Measurements from ENCODE around the gene ABCC10.
"Not testable (repeated sequence)": the region's sequence is repeated elsewhere in the genome, so short reads cannot be mapped to it uniquely, and the experiment has no call there.

The ABCC10 gene

DNA sequence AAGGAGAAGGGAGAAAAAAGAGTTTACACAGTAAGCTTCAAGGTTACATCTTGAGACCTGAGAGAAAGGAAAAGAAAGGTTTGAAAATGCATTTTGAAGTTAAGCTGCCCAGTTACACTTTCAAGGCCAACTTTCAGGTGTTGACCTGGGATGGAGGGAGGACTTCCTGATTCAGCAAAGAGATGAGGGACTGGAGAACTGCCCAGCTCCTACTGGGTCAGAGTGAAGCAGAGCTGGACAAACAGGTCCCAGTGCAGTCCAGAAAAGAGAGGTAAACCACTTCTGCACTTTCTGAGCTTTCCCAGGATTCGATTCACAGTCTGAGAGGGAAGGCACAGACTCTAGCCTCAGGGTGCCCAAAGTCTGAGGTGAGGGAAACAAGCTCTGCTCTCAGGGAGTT is 44.1 kb downstream of the ABCC10 start:
- no peak for DNase-seq

DNA sequence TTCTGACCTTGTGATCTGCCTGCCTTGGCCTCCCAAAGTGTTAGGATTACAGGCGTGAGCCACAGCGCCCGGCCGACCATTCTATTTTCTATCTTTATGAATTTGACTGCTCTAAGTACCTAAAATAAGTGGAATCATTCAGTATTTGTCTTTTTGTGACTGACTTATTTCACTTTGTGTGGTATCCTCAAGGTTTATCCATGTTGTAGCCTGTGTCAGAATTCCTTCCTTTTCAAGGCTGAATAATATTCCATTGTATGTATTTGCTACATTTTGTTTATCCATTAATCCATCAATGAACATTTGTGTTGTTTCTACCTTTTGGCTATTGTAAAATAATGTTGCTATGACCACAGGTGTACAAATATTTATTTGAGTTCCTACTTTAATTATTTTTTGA is 45.2 kb downstream of the ABCC10 start:
- DNase-seq, result no peak

DNA sequence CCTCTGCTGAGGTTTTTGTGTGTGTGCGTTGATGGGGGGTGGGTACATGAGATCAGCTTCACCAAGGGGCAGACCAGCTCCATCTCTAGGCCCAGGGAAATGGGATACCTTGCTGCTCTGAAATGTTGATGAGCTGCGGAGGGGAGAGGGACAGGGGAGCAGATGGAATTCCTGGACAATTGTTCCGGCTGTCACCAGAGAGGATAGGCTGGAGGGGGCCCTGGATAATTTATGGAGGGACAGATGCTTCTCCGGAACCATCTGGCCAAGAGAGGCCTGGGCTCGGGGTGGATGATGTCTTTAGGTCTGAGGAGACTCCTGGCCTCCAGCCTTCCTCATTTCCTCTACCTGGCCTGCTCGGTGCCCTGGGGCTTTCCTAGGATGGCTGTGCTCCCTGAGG is 48.2 kb downstream of the ABCC10 start:
- DNase-seq, result no peak

DNA sequence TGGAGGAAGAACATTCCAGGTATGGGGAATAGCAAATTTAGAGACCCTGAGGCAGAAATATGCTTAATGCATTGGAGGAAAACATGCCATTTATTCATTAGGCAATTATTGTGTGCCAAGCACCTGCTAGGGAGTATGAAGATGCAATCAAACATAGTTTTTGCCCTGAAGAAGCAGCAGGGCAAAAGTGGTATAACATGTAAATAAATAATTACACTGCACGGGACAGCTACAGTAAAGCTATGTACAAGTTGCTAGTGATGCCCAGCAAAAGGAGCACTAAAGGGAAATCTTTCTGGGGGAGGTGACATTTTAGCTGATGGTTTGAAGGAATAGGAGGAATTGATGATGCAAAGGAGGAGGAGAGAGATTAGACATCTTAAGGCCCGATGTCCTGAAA is 49.4 kb downstream of the ABCC10 start:
- no peak for DNase-seq

DNA sequence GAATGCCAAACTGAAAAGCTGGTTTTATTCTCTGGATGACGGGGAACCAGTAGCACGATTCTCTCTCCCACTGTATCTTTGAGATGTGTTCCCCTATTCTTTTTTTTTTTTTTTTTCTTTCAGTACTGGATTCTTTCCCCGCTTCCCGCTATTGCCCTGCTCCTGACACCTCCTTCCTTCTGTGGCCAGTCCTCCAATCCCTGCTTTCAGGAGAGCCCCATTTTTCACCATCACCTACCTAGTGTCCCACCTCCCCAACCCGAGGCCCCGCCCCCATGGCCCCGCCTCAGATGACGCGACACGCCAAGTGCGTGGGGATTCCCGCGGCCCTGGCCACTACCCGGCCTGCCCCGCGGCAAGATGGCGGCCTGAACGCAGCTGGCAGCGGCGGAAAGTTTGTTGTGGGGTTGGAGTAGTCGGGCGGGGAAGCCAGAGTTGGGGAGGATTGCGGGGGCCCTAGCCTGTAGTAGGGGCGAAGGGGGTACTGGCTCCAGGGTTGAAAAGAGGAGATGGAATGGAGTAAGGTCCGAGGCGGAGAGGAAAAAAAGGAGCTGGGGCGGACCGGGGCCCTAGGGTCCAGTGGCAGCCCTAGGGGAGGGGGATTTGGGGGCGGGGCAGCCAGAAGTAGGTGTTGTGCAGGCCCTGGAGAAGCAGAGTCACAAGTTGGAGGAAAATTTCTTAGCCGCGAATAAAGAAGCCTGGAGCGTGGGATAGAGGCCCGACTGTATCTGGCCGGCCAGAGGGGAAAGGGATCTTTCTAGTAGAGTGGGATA is 50.1 kb downstream of the ABCC10 start, which contains the start of gene TJAP1:
Gene TJAP1 (plus strand): TSS at position 336 of the 773 bp plus-strand sequence. CDS start 21,432 bp downstream, outside the sequence.
- peak; percentile 74 for DNase-seq

DNA sequence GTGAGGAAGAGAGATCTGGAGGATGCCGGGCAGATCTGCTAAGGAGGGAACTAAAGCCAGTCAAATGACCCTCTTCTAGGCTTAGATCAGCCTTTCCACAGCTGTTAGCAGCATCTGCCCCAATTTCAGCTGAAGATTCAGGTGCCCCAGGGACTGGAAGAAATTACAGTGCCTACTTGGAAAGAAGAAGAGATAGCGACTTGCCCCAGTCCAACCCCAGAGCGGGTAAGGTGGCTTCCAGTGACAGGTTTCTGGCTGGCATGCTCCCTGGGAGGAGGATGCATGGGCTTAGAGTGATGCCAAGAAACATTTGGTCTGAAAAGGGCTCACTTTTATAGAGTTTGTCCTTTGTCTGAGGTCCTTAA is 50.6 kb downstream of the ABCC10 start:
- no peak for DNase-seq

DNA sequence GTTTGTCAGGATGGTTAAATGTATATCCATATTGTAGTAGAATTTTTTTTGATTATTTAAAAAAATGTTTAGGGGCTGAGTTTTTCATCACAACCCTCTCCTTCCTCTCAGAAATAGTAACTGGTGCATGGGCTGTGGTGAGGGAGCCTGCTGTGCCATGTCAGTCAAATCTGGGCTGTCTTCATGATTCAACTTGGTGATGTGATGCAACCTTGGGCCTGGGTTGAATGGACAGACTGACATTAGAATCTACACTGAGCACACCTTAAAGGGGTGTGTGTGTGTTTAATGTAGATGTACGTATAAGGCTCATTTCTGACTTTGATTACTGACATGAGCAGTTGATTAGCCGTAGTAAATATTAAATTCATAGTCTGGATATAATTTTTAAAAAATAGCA is 53.7 kb downstream of the ABCC10 start:
- no peak for DNase-seq

DNA sequence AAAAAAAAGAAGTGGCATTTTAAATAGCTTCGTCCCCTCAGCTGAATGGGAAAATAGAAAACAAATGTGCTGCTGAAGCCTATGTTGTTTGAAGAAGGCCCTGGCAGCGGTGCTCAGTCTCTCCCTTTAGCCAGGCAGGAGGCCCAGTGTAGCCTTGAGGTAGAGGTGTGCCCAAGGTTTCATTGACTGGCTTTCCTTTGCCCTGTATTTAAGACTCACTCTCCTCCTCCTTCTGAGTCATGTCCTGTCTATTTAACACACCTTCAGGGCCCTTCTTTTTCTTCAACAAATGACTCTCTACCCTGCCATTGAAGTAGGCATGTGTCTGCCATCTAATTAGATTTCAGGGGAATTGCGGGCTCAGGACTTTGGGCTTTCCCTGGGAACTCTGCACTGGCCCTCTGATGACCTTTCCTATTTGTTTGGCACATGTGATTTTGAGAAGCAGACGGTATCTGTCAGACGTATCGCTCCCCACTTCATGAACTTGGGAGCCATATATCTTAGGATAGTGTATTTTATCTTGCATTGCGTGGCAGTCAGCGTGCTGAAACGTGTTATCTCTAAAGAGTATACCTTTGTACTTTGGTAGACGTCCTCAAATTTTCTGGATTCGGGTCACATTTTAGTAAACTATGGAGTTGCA is 54.4 kb downstream of the ABCC10 start:
- DNase-seq, result no peak

DNA sequence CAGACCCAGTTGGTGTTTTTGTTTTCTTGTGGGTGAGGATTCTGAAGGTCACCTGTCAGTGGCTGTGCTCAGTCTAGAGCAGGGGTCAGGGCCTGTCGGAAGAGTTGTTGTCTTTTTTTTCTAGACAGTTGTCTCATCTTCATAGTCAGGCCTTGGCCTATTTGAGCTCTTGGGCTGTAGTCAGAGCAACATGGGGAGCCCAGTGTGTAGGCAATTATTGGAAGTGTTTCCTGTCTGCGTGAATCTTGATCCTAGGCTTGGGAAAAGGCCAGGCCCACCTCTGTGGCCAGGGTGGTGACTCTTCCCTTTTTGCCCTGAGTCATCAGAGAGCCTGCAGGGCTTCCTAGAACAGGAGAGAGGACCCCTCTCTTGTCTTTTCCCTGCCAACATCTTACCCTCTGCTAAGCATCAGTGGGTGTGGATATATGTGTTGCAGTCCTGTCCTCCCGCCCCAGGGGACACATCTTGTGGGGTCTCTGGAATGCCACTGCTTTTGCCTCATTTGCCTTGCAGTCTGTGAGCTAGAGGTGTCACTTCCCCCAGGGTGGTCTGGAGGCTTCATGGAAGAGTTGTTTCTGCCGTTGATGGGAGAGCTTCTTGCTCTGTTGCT is 61.4 kb downstream of the ABCC10 start:
- no peak for DNase-seq

DNA sequence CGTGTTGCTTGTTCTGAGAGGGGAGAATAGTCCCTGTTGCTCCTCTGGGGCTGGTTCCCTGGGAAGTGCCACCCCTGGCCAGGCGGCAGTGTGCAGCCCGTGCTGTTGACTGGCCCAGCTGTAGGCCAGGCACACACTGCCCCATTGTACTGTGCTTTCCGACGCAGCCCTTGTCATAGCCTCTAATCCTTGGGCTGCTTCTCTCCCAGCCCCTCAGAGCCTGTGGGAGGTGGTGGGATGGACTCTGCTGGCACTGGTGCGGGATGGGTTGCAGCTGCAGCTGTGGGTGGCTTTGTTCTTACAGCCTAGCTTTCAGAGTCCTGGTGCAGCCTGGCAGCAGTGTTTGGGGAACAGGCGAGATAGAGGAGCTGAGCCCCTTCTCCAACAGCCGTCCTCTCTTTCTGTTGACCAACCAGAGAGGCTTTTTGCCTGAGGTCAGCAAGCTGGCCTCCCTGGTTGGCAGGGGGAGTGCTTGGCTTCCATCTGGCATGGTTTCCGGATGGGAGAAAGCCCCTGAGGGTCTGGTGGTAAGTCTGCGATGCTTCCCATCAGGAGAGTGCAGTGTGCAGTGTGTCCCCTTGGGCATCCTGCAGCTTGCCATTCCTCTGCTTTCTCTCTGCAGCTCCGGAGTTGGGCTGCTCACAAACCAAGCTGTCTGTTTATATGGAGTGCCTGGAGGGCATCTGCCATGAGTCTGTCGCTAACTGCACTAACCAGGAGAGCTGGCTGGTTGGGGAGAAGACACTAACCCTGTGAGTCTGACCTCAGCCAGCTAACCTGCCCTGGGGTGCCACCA is 62.1 kb downstream of the ABCC10 start:
- DNase-seq, result no peak

DNA sequence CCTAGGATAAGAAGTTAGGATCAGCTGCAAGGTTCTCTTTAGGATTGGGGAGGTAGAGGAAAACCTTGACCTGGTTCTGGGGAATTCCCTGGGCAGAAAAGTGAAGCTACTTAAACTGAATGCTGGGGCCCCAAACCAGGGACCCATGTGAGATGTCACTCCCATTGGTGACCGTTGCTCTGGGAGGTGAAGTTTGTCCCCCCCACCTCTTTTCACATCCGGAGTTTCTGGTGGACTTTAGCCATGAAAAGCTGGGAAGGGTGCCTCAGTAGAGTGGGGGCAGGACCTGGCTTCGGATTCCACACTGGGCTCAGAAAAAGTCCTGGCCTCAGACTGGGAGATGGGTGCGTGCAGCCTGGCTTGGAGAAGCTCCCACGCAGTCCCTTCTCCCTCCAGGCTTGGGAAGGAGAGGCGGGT is 63.2 kb downstream of the ABCC10 start:
- no peak for DNase-seq

DNA sequence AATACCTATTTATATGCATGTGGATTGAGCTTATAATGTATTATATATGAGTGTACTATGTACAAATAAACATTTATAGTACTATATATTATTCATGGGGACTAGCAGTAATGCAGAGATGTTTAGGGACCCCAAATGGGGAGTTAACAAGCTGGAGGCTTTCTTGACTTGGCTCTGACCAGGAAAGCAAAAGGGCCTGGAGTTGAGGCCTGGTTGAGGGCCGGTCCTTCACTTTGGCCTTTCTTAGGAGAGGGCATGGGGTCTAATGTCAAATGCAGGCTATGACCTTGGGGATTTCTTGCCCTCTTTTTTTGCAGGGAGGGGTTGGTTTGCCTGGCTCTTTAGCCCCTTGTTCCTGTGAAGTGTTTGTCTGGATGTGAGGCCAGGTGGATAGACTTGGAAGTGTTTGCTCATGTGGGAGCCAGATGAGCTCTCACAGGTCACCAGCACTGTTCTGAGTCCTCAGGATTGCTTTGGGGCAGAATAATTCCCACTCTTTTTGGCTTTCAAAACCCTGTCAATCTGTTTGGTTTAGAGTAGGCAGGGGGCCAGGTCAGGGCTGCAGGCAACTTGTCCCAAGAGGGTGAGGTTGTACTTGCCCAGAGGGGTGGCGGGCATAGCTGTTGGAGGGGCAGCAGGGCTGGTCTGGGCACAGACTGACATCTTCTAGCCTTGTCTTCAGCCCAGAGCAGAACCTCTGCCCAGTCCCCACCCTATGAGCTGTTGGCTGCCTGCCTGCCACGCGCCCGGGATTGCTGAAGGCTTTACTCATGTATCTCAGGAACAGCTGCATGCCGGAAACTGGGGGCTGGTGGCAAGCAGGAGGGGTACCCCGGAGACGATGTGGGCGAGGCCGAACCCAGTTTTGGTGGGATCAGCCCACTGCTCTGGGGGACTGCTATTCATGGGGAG is 64.7 kb downstream of the ABCC10 start:
- peak; percentile 43 for DNase-seq

DNA sequence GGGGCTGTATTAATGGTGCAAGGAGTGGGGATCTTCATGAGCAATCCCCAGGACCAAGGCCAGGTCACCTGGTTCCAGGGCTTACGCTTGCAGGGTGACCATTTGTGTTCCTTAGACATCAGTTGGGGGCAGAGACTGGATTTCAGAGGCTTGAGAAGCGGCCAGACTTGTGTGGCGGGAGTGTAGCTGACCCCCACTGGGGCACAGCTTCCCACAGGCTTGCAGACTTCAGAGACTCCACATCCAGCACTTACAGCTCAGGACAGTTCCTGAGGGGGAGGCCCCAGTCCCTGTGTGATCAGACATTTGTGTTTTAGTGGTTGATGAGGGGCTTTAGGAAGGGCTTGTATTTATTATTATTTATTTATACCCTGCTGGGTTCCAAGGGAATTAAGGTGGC is 65.3 kb downstream of the ABCC10 start:
- DNase-seq, result no peak

DNA sequence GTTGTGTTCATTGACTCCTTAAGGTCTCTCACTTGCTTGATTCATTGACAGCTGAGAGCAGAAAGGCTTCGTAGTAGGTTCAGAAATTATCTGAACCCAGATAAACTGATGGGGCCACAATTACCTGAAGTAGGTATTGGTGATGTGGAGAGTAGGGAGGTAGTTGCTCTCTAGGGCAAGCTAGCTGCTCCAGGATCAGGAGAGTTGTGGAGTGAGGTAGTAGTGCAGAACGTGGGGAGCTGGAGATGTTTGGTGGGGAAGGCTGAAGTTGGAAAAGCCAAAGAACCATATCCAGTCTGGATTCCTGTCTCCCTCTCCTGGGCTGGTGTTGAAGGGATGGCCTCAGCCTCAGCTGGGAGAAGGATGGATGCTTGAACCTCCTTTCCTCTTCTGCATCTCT is 65.9 kb downstream of the ABCC10 start:
- DNase-seq, result no peak

DNA sequence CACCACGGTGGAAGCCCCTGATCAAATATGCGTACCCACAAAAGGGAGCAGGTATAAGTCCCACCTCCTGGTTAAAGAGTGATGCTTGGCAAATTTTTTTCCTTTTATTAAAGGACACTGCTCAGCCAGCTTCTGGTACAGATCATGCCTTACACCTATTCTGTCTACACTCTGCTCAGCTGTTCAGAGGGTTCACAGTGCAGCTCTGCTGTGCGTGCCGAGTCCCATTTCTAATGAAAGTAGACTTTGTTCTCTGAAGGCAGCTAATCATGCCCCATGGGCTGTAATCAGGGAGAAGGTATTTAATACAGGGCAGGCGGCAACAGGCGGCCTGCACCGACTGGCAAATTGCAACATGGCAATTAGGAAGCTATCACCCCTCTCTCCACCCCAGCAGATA is 66.5 kb downstream of the ABCC10 start:
- DNase-seq, result no peak

DNA sequence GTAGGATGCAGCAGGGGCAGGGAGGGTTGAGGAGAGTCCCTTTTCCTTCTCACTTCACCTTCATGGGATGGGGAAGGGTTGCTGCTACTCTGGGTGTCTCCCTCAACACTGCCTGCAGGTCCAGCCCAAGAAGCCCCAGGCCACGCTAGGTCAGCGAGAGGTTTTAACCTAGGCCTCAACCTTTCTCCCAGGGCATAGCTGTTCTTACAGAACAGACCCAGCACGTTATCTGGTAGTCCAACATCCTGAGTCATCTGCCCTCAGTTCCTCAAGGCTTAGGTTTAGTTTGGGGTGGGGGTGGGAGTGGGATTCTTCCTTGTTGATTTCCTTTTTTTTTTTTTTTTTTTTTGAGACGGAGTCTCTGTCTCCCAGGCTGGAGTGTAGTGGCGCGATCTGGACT is 67.0 kb downstream of the ABCC10 start:
- DNase-seq, result no peak

DNA sequence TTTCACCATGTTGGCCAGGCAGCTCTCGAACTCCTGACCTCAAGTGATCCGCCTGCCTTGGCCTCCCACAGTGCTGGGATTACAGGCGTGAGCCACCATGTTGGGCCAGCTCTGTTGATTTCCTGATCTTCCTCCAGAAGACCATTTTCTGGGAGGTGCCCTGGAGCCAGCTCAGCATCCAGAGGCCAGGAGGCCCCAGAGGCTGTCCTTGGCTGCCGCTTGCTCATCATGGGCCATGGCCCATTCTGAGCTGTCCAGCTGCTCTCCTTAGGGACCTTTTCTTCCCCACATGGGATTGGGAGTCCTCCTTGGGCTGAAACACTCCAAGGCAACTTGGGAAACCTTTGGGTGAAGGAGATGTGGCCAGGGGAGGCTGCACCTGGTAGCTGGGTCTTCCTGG is 67.4 kb downstream of the ABCC10 start:
- DNase-seq, result no peak

DNA sequence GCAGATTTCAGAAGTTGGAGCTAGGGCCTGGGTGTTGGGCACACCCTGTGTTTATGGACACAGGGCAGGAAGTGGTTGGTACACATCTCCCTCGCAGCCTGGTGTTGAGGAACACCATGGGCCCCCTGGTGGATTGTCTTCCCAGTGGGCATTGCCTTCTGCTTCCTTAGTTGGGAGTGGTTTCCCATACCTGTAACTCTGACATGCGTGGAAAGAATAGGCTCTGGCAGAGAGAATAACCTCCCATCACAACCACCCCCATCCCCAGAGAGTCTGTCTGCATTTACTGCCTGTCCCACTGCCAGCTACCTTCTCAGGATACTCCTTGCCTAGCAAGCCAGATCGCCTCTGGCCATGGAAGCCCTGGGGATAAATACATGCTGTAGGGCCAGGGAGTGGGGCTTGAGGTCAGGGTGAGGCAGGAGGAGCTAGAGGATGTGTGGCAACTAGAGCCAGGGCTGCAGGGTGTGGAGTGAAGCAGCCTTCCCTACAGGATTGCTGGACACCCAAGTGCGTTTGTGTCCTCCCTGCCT is 68.1 kb downstream of the ABCC10 start:
- DNase-seq, result no peak

DNA sequence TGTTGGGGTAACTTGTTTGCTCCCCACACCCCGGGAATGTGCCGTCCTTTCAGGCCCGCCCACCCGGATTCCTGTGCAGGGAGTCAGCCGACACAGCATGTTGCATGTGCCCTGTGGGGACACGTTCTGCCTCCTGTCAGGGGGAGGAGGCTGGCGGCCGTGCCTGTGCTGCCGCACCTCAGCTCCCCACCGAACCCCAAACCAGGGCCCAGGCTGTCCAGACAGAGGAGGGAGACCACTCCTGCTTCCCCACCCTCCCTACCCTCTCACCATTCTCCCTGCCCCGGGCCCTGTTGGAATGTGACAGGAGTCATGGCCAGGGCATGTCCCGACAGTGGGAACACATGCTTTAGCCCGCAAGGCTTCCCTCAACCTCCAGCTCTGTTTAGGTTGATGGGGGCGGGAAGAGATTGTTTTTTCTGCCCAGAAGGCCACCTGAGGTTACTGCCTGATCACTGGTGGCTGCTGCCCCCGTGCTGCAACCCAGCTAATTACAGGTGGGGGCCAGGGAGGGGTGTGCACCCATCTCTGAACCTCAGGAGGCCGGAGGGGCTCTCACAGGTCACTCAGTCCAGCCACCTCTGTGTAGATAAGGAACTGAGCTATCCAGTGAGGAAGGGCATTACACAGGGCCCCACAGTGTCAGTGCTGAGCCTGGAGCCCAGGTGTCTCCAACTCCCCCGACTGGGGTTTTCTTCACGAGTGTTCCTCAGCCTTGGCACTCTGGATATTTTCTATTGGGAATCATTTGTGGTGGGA is 69.2 kb downstream of the ABCC10 start:
- no peak for DNase-seq

DNA sequence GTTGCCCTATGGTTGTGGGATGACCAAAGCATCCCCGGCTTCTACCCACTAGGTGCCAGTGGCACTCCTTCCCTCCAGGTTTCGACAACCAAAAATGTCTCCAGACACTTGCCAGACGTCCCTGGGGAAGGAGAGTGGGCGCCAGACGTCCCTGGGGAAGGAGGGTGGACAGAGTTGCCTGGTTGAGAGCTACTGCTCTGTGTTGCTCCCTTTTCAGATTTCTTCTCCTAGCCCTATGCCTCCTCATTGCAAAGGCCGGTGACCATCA is 69.7 kb downstream of the ABCC10 start:
- DNase-seq, result no peak

DNA sequence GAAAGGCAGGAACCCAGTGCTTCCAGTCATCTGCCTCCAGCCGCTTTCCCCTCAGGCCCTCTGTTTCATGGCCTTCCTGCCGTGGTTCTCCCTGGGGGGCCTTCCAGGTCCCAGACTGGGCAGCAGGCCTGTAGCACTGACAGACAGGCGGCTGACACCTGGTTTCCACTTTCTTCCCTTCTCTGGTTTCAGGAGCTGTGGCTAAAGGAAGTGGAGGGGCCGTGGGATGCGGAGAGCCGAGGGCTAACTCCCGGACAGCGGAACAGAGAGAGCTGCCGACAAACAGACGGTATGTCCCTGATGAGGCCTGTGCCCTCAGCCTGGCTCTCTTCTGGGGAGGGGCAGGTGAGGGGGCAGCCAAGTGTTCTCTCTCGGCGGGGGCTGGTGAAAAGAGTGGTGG is 70.3 kb downstream of the ABCC10 start:
- no peak for DNase-seq

DNA sequence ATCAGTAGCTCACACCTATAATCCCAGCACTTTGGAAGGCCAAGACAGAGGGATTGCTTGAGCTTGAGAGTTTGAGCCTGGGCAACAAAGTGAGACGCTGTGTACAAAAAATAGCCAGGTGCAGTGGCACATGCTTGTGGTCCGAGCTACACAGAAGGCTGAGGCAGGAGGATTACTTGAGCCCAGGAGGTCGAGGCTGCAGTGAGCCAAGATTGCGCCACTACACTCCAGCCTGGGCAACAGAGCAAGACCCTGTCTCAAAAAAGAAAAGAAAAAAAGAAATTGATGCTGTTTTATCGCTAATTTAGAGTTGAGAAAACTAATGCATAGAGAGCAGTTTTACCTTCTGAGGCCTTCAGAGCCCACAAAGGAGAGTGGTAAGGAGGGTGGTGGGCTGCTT is 71.0 kb downstream of the ABCC10 start:
- DNase-seq, result not testable (repeated sequence)
